IMR-90 (cell line): ENCODE results near the gene CMIP. TPM values are rescaled to one million over a fixed set of nuclear protein-coding genes. Genes with fewer than 3 reads are reported as not detected.

Experiments
- CEBPB ChIP-seq: IDR thresholded peaks from 2 replicates; pipeline ENCODE4 v1.6.1; 2012; ENCODE audit warnings: low read depth, low read length, improper control_type of control experiment
- RCOR1 ChIP-seq: IDR thresholded peaks from 2 replicates; pipeline ENCODE4 v1.6.1; 2012; ENCODE audit warnings: mild to moderate bottlenecking, low read length, improper control_type of control experiment; ENCODE audit not compliant: insufficient replicate concordance
- polyA plus RNA-seq, 3 experiments: library from polyadenylated mRNA; depleted of rRNA; stranded (reverse); fragments of >200 nt; gene quantifications; 2 replicates each; pipeline ENCODE4 v1.2.3, GENCODE V29; 2012; ENCODE audit warnings: low replicate concordance in 1 of 3
- total RNA-seq: library from RNA; depleted of rRNA; stranded (reverse); fragments of >200 nt; gene quantifications from 2 replicates; pipeline ENCODE4 v1.2.3, GENCODE V29; 2012
- TF ChIP-seq, protein P1 (sequence below): conservative IDR thresholded peaks from 2 replicates; pipeline ENCODE4 v1.5.1; 2012; ENCODE audit warnings: mild to moderate bottlenecking, low read depth, low read length, improper control_type of control experiment

CMIP gene
- total and polyA plus RNA-seq, 2 of the 4 experiments (the other 2 are of a cell fraction): 3.2 to 11.6 TPM

DNA sequence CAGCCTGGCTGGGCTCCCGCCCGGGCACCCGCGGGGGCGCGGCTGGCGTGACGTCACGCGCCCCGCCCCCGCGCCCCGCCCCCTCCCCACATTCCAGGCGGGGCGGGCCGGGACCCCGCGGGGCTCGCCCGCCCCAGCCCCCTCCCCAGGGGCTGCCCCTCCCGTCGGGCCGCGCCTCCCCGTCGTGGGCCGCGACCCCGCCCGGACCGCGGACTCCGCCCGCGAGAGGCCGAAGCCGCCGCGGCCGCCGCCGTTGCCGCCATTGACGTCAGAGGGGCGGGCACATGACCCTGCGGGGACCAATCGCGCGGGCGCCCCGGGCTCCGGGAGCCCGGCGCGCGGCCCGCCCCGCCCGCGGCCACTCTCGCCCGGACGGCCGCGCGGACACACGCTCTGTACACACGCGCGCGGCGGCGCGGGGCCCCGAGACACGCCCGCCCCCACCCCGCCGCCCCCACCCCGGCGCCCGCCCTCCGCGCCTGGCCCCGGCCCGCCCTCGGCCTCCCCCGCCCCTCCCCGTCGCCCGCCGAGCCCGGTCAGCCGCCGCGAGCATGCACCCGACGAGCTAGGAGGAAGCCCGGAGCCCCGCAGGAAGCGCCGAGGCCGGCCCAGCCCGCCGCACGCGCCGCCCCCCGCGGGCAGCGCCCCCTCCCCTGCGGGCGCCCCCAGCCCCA, at the start of gene CMIP (continued):
- TF ChIP-seq, protein P1, sequence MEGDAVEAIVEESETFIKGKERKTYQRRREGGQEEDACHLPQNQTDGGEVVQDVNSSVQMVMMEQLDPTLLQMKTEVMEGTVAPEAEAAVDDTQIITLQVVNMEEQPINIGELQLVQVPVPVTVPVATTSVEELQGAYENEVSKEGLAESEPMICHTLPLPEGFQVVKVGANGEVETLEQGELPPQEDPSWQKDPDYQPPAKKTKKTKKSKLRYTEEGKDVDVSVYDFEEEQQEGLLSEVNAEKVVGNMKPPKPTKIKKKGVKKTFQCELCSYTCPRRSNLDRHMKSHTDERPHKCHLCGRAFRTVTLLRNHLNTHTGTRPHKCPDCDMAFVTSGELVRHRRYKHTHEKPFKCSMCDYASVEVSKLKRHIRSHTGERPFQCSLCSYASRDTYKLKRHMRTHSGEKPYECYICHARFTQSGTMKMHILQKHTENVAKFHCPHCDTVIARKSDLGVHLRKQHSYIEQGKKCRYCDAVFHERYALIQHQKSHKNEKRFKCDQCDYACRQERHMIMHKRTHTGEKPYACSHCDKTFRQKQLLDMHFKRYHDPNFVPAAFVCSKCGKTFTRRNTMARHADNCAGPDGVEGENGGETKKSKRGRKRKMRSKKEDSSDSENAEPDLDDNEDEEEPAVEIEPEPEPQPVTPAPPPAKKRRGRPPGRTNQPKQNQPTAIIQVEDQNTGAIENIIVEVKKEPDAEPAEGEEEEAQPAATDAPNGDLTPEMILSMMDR: no peak
- TF ChIP-seq CEBPB (no peak), RCOR1 (no peak)
